HCT116 (cell line): ENCODE data around the gene TRIM10.

Experiments used
- POLR2A ChIP-seq: IDR thresholded peaks from 2 replicates; pipeline ENCODE4 v1.7.0; 2011; ENCODE audit warnings: borderline replicate concordance; ENCODE audit not compliant: insufficient read depth, insufficient read length; ENCODE audit errors: extremely low read depth
- TCF7L2 ChIP-seq: IDR thresholded peaks from 2 replicates; pipeline ENCODE4 v1.7.0; 2011; ENCODE audit warnings: borderline replicate concordance, inconsistent platforms; ENCODE audit not compliant: insufficient read depth, insufficient read length; ENCODE audit errors: extremely low read depth
- ZFX ChIP-seq: fragments of 450-650 bp; IDR thresholded peaks from 2 replicates; pipeline ENCODE4 v1.6.1; 2017
- TF ChIP-seq, protein P1 (sequence below), 3 experiments: fragments of 200-600 bp in 1 of 3; sonication (generic) in 1 of 3; IDR thresholded peaks in 2 of 3; conservative IDR thresholded peaks in 1 of 3; 2 replicates each; pipeline ENCODE4 v1.5.1; 2012 to 2017; ENCODE audit warnings: low read depth in 2 of 3, low read length in 2 of 3, antibody characterized with exemption in 1 of 3, borderline replicate concordance in 1 of 3, control low read depth in 1 of 3, mild to moderate bottlenecking in 1 of 3, mixed read lengths in 1 of 3, mixed run types in 1 of 3, moderate library complexity in 1 of 3; ENCODE audit not compliant: insufficient read depth in 1 of 3
- TF ChIP-seq, protein P2 (sequence below): IDR thresholded peaks from 2 replicates; pipeline ENCODE4 v1.6.1; 2012; ENCODE audit warnings: low read depth

DNA sequence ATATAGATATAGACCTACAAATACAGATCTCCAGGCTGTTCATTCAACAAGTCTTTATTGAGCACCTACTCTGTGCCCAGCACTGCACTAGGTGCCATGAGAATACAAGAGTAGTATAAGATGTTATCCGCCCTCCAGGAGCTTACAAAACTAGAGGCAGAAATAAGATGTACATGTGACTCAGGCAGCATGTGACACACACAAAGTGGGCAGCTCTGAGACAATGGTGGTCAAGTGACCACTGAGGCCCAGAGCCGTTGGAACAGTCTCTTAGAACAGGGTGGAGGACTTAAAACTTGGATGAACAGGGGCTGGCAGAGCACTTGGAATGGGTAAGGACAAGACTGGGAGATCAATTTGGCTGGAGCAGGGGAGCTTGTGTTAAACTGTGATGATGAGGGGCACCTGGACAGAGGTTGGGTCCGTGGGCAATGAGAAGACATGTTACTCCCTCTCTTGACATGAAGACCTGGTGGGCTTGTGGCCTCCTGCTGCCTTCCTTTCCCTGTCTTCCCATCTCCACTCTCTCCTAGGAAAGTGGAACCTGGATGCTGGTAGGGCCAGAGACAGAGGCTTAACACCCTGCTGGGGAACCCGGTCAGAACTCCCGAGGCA lies 23.5 kb upstream of the TRIM10 start:
- TF ChIP-seq, protein P1, sequence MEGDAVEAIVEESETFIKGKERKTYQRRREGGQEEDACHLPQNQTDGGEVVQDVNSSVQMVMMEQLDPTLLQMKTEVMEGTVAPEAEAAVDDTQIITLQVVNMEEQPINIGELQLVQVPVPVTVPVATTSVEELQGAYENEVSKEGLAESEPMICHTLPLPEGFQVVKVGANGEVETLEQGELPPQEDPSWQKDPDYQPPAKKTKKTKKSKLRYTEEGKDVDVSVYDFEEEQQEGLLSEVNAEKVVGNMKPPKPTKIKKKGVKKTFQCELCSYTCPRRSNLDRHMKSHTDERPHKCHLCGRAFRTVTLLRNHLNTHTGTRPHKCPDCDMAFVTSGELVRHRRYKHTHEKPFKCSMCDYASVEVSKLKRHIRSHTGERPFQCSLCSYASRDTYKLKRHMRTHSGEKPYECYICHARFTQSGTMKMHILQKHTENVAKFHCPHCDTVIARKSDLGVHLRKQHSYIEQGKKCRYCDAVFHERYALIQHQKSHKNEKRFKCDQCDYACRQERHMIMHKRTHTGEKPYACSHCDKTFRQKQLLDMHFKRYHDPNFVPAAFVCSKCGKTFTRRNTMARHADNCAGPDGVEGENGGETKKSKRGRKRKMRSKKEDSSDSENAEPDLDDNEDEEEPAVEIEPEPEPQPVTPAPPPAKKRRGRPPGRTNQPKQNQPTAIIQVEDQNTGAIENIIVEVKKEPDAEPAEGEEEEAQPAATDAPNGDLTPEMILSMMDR (IDR thresholded peaks at IDR 0.05 in 2 of 3, conservative IDR thresholded peaks at IDR 0.05 in 1 of 3; ENCODE audit: borderline replicate concordance in 1 of 3, insufficient read depth in 1 of 3, low read depth in 2 of 3, low read length in 2 of 3), result no peak
- TF ChIP-seq TCF7L2 (no peak), POLR2A (no peak), ZFX (no peak)
- TF ChIP-seq, protein P2, sequence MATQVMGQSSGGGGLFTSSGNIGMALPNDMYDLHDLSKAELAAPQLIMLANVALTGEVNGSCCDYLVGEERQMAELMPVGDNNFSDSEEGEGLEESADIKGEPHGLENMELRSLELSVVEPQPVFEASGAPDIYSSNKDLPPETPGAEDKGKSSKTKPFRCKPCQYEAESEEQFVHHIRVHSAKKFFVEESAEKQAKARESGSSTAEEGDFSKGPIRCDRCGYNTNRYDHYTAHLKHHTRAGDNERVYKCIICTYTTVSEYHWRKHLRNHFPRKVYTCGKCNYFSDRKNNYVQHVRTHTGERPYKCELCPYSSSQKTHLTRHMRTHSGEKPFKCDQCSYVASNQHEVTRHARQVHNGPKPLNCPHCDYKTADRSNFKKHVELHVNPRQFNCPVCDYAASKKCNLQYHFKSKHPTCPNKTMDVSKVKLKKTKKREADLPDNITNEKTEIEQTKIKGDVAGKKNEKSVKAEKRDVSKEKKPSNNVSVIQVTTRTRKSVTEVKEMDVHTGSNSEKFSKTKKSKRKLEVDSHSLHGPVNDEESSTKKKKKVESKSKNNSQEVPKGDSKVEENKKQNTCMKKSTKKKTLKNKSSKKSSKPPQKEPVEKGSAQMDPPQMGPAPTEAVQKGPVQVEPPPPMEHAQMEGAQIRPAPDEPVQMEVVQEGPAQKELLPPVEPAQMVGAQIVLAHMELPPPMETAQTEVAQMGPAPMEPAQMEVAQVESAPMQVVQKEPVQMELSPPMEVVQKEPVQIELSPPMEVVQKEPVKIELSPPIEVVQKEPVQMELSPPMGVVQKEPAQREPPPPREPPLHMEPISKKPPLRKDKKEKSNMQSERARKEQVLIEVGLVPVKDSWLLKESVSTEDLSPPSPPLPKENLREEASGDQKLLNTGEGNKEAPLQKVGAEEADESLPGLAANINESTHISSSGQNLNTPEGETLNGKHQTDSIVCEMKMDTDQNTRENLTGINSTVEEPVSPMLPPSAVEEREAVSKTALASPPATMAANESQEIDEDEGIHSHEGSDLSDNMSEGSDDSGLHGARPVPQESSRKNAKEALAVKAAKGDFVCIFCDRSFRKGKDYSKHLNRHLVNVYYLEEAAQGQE, result no peak
